Stromal cell of bone marrow (primary cell): ENCODE results near the gene ALKBH4.
"Not testable (repeated sequence)": the region's sequence is repeated elsewhere in the genome, so short reads cannot be mapped to it uniquely, and the experiment has no call there.

ENCODE experiments used
- DNase-seq: peaks from one replicate; pipeline ENCODE4 v3.0.0-alpha.2; 2012; ENCODE audit warnings: low read depth

The ALKBH4 gene, protein sequence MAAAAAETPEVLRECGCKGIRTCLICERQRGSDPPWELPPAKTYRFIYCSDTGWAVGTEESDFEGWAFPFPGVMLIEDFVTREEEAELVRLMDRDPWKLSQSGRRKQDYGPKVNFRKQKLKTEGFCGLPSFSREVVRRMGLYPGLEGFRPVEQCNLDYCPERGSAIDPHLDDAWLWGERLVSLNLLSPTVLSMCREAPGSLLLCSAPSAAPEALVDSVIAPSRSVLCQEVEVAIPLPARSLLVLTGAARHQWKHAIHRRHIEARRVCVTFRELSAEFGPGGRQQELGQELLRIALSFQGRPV

DNA sequence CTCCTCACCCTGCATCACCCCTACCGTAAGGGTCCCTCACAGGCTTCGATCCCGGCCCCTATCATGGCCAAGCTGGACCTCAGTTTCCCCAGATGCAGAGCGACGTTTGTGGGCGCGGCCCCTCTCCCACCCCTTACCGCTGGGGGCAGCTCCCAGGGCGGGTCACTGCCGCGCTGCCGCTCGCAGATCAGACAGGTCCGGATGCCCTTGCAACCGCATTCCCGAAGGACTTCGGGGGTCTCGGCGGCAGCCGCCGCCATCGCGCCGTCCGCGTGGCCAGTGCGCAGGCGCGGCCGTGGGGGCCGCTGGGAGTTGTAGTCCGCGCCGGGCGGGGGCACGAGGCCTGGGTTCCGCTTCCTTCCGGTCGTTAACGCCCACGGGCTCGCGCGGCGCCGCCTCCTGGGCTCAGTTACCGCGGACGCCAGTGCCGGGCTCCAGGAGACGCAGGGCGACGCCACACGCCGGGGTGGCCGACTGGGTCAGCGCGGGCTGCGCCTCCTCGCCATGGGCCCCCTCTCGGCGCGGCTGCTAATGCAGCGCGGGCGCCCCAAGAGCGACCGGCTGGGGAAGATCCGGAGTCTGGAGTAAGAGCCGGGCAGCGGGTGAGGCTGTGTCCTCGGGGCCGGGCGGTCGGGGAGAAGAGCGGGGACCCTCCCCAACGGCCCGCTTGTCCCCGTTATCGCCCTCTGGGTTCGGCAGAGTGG lies at the start of gene ALKBH4, which contains the start of gene LRWD1:
Gene ALKBH4 (minus strand): TSS at position 287 of the 704 bp plus-strand sequence. CDS start 27 bp downstream, at position 260.
Gene LRWD1 (plus strand): TSS at position 408 of the 704 bp plus-strand sequence. CDS start 97 bp downstream, at position 505.
- DNase-seq, result peak; percentile 82

GRCh38 chr7:102512642-102513221 lies 48.1 kb upstream of the ALKBH4 start:
- peak; percentile 31 for DNase-seq

DNA sequence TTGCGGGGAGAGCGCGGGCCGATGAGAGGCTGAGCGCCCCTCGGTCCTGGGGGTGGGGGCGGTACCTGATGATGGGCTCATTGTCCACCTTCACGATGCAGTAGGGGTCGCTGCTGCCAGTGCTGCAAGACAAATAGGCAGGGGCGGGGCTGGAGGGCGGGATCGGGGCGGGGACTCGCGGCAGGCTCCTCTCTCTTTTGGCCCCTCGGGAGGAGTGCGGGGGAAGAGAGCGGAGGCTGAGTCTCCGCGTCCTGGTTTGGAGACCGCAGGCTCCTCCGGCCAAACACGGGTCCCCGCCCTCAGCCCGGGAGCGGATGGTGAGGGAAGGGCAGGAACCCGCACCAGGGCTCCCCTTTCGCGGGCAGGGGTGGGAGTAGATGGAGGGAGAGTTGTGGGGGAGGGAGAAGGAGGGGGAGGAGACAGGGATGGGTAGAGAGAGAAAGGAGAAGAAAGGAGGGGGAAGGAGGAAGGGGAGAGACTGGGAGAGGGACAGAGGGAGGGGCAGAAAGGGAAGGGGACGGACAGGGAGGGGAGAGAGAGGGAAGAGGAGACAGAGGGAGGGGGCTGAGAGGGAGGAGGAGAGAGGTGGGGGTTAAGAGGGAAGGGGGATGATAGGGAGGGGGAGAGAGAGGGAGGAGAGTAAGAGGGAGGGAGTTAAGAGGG lies 47.3 kb upstream of the ALKBH4 start:
- not testable (repeated sequence) for DNase-seq

- DNase-seq, result not testable (repeated sequence)
Observed at GRCh38 chr7:102510575-102510974, 45.9 kb upstream of the ALKBH4 start.

DNA sequence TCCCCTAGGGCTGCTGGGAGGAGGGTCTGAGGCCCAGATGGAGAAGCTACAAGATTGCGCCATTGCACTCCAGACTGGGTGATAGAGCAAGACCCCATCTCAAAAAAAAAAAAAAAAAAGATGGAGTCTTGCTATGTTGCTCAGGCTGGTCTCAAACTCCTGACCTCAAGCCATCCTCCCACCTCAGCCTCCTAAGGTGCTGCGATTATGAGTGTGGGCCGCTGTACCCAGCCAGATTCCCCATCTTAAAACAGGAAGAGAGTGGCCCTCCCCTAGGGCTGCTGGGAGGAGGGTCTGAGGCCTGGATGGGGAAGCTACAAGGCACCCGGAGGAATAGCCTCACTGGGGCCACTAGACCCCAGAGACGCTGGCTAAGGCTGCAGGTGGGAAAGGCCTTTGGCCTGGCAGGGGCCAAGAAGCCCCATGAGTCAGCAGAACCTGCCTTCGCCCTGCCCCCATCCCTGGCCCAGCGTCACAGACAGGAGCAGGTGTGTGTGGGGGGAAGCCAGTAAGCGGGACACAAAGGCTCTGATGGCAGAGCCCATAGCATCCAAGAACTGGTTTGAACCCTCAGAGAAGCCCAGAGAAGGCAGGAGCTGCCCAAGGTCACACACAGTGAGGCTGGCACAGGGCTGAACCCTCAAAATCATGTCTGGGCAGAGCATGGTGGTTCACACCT lies 42.9 kb upstream of the ALKBH4 start:
- DNase-seq, result not testable (repeated sequence)

GRCh38 chr7:102505298-102506185 lies 40.9 kb upstream of the ALKBH4 start:
- not testable (repeated sequence) for DNase-seq

DNA sequence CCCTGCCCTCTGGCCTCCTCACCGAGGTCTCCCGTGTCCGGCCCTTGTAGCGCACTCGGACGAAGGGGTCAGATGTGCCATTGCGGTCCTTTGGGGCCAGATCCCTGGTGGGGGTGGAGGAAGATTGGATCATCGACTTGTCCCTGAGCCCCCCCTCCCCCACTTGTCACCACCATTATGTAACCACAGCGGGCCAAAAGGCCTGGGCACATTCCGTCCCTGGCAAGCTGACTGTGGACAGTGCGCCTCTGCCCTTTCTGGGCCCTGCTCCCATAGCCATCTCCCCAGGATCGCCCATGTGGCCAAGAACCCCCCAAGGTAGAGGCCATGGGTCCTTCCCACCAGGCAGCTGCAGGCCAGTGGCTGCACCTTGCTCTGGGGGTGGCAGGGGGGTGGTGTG lies 38.5 kb upstream of the ALKBH4 start:
- not testable (repeated sequence) for DNase-seq

DNA sequence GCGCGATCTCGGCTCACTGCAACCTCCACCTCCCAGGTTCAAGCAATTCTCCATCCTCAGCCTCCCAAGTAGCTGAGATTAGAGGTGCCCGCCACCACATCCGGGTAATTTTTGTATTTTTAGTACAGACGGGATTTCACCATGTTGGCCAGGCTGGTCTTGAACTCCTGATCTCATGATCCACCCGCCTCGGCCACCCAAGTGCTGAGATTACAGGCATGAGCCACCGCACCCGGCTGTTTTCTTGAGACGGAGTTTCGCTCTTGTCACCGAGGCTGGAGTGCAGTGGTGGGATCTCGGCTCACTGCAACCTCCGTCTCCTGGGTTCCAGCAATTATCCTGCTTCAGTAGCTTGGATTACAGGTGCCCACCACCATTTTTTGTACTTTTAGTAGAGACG lies 33.7 kb upstream of the ALKBH4 start:
- not testable (repeated sequence) for DNase-seq

DNA sequence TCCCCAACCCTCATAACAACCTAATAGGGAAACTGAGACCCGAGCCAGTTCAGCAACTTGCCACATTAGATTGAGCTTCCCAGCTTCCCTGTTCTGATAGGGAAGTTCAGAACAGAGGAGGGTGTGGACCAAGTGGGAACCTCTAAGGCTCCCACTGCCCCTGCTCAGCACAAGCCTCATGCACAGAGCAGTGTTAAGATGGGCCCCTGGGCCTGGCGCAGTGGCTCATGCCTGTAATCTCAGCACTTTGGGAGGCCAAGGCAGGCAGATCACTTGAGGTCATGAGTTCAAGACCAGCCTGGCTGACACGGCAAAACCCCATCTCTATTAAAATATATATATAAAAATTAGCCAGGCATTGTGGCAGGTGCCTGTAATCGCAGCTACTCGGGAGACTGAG lies 32.6 kb upstream of the ALKBH4 start:
- DNase-seq, result not testable (repeated sequence)

DNA sequence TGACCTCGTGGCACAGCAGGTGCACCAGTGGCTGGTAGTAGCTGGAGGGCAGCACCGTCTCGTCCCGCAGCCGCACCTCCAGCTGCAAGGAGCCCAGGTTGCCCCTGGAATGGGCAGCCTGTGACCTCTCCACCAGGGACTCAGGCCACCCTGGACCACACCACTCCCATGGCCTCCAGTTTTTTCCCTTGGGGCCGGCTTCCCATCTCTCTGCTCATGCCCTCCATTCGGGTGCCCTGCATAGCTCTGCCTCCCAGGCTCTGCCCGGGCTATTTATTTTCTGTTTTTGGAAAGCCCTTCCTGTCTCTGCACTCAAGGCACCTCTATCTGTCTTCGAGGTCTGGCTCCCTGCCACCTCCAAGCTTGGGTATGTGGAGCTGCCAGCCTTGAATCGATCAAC lies 32.2 kb upstream of the ALKBH4 start:
- DNase-seq, result not testable (repeated sequence)

DNA sequence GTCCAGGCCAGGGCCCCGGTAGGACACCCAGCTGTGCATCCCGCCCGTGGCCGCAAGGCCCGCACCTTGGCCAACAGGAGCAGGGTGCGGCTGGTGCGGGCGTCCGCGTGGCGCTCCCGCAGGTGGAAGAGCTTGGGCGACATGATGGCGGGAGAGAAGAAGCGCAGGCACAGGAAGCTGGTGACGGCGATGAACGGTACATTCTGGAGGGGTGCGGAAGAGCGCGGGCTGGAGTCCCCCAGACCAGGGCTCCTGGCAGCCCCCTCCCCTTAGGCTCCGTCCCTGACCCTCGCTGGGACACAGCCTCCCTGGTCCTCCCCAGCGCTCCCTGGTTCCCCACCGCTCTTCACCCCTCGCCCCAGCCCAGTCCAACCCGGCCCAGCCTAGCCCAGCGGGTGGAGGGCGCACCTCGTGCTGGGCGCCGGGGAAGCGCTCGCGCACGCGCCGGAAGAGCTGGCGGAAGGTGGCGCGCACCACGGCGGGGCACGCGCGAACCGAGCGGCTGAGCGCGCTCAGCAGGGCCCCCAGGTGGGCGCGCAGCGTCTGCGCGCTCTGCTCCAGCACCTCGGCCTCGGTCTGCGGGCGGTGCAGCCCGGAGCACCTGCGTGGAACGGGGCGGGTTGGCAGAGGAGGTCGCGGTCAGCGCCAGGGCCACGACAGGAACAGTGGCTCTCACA lies 29.9 kb upstream of the ALKBH4 start:
- not testable (repeated sequence) for DNase-seq

GRCh38 chr7:102494026-102494425 lies 29.4 kb upstream of the ALKBH4 start:
- DNase-seq, result not testable (repeated sequence)

GRCh38 chr7:102493220-102493935 lies 28.7 kb upstream of the ALKBH4 start:
- not testable (repeated sequence) for DNase-seq

DNA sequence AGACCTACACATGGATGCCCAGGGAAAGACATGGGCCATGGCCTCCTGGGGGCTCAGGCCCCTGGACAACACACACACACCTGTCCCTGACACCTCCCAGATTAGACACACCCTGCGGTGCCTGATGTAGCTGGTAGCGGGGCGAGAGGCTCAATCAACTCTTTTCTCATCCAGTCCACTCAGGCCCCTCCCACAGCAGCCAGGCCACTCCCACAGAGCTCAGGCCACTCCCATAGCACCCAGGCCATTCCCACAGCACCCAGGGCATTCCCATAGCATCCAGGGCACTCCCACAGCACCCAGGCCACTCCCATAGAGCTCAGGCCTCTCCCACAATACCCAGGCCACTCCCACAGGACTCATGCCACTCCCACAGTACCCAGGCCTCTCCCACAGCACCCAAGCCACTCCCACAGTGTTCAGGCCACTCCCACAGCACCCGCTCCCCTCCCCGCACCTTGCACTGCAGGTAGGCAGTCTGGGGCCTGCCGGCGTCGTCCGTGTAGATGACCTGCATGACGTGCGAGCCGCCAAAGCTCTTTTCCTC lies 25.9 kb upstream of the ALKBH4 start:
- DNase-seq, result not testable (repeated sequence)

DNA sequence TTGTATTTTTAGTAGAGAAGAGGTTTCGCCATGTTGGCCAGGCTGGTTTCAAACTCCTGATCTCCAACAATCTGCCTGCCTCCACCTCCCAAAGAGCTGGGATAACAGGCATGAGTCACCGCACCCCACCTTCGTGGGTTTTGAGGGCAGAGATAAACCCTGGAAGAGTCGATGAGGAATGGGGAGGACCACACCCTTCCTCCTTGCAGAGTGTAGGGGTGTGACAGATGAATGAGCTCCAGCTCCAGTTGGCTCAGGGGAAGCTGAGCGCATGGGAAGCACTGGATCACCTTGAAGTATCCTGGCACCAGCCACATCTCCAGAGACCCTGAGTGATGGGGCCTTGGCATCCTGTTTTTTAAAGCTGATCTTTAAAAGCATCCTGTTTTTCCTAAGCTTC lies 19.7 kb upstream of the ALKBH4 start:
- DNase-seq, result not testable (repeated sequence)

- DNase-seq, result not testable (repeated sequence)
Observed at GRCh38 chr7:102481962-102482361, 17.3 kb upstream of the ALKBH4 start.

DNA sequence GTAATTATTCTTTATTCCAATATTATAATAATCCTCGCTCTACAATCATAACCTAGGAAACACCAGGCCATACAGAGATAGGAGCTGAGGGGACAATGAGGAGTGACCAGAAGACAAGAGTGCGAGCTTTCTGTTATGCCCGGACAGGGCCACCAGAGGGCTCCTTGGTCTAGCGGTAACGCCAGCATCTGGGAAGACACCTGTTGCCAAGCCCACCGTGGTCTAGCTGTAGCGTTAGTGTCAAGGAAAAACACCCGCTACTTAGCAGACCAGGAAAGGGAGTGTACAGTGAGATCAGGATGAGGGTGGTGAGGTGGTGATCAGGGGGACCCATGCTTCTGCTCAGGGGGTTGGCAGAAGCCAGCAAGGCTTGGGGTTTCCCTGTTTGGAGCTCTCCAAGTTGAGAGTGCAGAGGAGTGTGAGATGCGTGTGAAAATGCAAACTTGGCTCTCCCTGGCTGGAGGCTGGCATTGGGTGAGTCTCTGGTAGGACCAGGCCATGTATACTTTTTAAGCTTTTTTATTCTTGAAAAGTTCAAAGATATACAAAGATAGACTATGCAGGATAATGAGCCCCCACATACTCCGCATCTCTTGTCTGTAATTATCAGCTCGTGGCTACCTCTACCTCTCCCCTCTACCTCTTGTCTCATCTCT lies 15.4 kb upstream of the ALKBH4 start:
- DNase-seq, result not testable (repeated sequence)

- not testable (repeated sequence) for DNase-seq
Observed at GRCh38 chr7:102479209-102479584, 14.5 kb upstream of the ALKBH4 start.
